GM19397 (cell line): Measurements from ENCODE around the gene TMEM132D.

Source experiments
- ATAC-seq: cut with Tn5 transposase; IDR thresholded peaks from one replicate; pipeline ENCODE4 v1.9.1; 2021; ENCODE audit warnings: mild to moderate bottlenecking, moderate library complexity; ENCODE audit not compliant: unreplicated experiment

The TMEM132D gene

DNA sequence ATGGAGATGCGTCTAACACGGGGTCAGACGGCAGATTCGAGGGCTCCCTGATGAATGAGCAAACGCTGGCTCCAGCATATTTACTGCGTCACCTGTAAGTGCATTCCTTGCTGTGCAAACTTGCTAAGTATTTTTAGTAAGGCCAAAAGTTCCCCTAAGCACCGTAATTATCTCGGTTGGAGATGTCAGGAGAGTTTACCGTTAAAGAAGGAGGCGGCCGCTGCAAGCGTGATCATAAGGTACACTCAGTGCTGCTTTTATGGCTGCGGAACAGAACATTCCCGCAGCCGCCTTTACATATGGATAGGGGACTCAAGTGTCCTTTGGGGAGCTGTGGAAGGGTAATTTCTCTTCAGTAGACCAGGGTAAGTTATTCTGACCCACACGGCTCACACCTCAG lies 875.0 kb downstream of the TMEM132D start:
- ATAC-seq, result no peak

GRCh38 chr12:129025055-129025454 lies 878.8 kb downstream of the TMEM132D start:
- ATAC-seq, result no peak
